ENCODE results near the gene TCEA2. TPM values are rescaled to one million over a fixed set of nuclear protein-coding genes. Genes with fewer than 3 reads are reported as not detected.

Gene TCEA2
- polyA plus RNA-seq, 6 donors from 2014 or later = 30.2 to 51.5 (median 41.4) TPM

GRCh38 chr20:64106981-64107735, 44.2 kb downstream of the TCEA2 start, which contains the start of gene NPBWR2:
TSS of gene NPBWR2 (minus strand) at chr20:64107565. CDS start at chr20:64106831, 734 bp downstream.
- Mint-ChIP-seq H3K4me3 (peak within 1 kb of the TSS; percentile 13 to 89 (median 70)), H3K4me1 (peaks cover 30 to 35% (median 35%) of the 10 kb centered on the region in 3 donors), H3K27me3 (peaks cover 0 to 12% (median 8%) of the 10 kb centered on the region in 3 donors), H3K27ac (peak within 1 kb of the TSS; percentile 60 to 94 (median 84)), H3K36me3 (no peaks in the 10 kb centered on the region), H3K9me3 (peaks cover 0 to 1% (median 0%) of the 10 kb centered on the region in 7 donors)
- DNase-seq (peak; percentile 33), ATAC-seq (ENCODE audit: low read depth in 2 of 2) (peak; percentile 69 to 74)

DNA sequence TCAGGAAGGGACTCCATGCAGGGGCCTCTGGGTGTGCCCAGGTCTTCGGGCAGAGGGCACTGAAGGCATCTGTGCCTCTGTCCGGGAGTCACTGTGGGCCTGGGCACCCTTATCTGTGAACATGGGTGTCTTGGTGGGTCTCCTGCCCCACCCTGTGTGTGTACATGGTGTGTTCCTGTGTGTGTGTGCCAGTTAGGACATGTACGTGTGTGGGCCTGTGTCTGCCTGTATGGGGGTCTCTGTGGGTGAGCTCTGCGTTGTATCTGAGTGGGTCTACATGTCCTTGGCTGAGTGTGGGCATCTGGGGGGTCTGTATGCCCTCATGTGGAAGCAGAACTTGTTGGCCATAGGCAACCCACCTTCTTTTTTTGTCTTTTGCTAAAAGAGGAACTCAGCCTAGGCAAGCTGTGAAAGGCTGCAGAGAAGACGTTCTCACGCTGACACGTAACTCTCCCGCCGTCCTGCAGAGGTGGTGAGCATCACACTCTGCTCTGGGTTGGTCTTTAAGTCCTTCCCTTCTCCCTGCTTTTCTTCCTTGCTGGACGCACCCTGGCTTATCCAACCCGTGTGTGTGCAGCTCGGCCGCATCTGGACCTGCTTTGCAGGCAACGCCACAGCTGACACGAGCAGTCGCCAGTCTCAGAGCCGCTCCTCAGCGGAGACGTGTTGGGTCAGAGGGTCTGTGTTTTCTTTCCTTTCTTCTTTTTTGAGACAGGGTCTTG, 44.9 kb downstream of the TCEA2 start:
- H3K9me3 Mint-ChIP-seq = peaks cover 0 to 1% (median 0%) of the 10 kb centered on the region in 7 donors
- DNase-seq = peak; percentile 46
- peaks cover 0 to 12% (median 8%) of the 10 kb centered on the region in 3 donors for H3K27me3 Mint-ChIP-seq
- peak overlapping the region; percentile 13 to 89 (median 70) for H3K4me3 Mint-ChIP-seq
- H3K36me3 Mint-ChIP-seq = no peaks in the 10 kb centered on the region
- ATAC-seq (ENCODE audit: low read depth in 2 of 2) = peak; percentile 83 to 86
- H3K27ac Mint-ChIP-seq = peak overlapping the region; percentile 60 to 94 (median 84)
- peaks cover 30 to 37% (median 34%) of the 10 kb centered on the region in 3 donors for H3K4me1 Mint-ChIP-seq

DNA sequence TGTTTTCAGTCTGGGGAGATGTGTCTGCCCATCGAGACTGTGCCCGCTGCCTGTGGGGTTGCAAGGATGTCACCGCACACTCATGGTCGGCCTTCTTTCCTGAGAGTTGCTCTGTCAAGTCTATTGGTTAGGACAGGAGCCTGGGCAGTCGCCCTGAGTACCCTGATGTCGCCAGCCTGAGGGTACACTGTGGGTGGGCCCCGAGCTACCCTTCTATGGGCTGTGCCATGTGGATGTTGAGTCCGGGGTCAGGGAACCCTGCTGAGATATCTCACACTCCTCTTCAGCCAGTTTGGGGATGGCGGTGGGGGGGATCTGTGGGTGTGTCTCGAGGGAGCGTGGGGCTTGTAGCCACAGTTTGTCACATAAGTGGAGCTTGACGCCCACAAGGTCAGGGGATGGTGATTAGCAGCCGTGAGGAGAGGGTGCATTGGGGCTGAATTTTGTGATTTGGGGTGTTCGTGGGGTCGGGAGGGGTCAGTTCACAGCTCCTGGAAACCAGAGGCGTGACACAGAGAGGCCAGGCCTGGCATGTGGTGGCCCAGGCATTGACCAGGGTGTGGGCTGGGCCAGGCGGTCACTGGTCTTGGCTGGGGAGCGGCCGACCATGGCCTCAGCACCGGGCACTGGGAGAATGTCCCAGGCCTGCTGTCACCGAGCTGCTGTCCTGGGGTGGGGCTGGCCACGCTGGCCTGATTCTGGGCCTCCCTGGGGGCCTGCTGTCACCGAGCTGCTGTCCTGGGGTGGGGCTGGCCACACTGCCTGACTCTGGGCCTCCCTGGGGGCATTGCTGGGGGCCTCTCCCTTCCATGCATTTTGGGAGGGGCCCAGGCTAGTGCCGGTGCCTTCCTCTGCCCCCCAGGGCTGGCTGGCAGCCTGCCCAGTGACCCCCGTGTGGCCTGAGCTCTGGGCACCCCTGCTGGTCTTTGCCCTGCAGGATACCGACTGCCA, 46.0 kb downstream of the TCEA2 start:
- Mint-ChIP-seq H3K4me1 (peaks cover 29 to 38% (median 29%) of the 10 kb centered on the region in 3 donors), H3K36me3 (no peaks in the 10 kb centered on the region), H3K4me3 (peak overlapping the region in 5 of 8 donors; percentile 8 to 85 (median 70)), H3K27ac (peak overlapping the region in 2 of 6 donors; percentile 80 to 84), H3K9me3 (no peaks in the 10 kb centered on the region), H3K27me3 (peaks cover 0 to 4% (median under 1%) of the 10 kb centered on the region in 3 donors)
- ATAC-seq (ENCODE audit: low read depth in 2 of 2) (no peak), DNase-seq (no peak)

GRCh38 chr20:64109831-64110391, 46.9 kb downstream of the TCEA2 start:
- DNase-seq (no peak), ATAC-seq (ENCODE audit: low read depth in 2 of 2) (no peak)
- H3K27ac Mint-ChIP-seq = no peak overlapping the region
- no peaks in the 10 kb centered on the region for H3K9me3 Mint-ChIP-seq
- no peak overlapping the region for H3K4me3 Mint-ChIP-seq
- no peaks in the 10 kb centered on the region for H3K36me3 Mint-ChIP-seq
- H3K27me3 Mint-ChIP-seq = no peaks in the 10 kb centered on the region
- H3K4me1 Mint-ChIP-seq = peaks cover 29 to 38% (median 29%) of the 10 kb centered on the region in 3 donors

DNA sequence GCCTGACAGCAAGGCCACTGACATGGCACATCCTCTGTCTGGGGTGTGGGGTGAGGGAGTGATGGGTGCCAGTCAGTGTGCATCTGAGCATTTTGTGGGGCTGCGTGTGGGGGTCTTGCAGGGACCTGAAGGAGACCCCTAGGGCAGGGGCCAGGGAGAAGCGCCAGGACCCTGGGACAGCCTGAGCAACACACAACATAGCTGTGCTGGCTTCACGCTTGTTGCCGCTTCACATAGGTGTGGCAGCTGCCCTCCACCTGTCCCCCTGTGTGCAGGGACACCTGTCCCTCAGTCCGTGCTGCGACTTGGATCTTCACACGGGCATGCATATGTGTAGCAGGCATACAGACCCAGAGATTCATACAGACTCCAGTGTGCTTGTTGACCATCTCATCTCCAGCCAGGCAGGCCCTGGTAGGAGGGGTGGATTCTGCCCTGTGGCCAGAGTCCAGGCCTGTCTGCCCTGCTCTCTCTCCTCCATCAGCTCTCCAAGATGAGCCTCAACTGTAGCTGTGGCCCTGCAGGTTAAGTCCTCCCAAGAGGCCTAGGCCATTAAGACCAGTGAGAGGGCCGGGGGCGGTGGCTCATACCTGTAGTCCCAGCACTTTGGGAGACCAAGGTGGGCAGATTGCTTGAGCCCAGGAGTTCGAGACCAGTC, 47.5 kb downstream of the TCEA2 start:
- DNase-seq (no peak), ATAC-seq (ENCODE audit: low read depth in 2 of 2) (no peak)
- Mint-ChIP-seq H3K36me3 (no peaks in the 10 kb centered on the region), H3K4me3 (peak overlapping the region in 1 of 8 donors; percentile 50), H3K4me1 (peaks cover 29 to 38% (median 29%) of the 10 kb centered on the region in 3 donors), H3K27ac (no peak overlapping the region), H3K27me3 (no peaks in the 10 kb centered on the region), H3K9me3 (no peaks in the 10 kb centered on the region)

DNA sequence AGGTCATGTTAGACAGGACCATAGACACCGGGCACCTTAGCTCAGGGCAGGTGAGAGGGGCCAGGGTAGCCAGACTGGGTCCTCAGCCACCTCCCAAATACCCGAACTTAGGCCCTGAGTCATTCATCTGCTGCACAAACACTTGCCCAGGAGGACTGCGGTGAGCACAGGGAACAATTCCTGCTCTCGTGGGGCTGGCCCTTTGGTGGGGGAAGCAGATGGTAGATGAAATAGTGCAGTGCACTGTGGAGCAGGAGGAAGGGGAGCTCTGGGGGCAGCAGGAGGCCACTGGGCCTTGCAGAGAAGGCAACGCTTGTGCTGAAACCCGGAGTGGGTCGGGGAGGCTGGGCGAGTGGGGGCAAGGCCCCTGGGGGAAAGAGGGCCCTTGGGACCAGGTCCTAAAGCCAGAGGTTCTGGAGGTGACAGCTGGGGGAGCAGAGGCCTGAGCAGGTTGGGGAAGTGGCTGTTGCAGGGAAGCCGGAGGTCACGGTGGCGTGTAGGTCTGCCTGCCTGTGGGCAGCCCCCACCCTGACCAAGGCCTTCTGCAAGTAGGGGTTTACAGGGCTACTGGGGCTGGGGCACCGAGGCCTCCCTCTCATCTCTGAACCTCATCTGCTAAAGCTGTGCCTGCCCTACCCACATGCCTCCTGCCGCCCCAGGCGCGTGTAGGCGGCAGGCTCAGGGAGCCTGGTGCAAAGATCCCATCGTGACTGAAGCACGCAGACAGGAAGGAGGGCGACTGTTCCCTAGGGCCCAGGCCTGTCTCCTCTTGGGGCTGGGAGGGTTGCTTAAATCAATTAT, 49.0 kb downstream of the TCEA2 start:
- Mint-ChIP-seq H3K27me3 (no peaks in the 10 kb centered on the region), H3K36me3 (no peaks in the 10 kb centered on the region), H3K4me3 (no peak overlapping the region), H3K9me3 (no peaks in the 10 kb centered on the region), H3K4me1 (peaks cover 18 to 32% (median 24%) of the 10 kb centered on the region in 3 donors), H3K27ac (no peak overlapping the region)
- DNase-seq (no peak), ATAC-seq (ENCODE audit: low read depth in 2 of 2) (no peak)

DNA sequence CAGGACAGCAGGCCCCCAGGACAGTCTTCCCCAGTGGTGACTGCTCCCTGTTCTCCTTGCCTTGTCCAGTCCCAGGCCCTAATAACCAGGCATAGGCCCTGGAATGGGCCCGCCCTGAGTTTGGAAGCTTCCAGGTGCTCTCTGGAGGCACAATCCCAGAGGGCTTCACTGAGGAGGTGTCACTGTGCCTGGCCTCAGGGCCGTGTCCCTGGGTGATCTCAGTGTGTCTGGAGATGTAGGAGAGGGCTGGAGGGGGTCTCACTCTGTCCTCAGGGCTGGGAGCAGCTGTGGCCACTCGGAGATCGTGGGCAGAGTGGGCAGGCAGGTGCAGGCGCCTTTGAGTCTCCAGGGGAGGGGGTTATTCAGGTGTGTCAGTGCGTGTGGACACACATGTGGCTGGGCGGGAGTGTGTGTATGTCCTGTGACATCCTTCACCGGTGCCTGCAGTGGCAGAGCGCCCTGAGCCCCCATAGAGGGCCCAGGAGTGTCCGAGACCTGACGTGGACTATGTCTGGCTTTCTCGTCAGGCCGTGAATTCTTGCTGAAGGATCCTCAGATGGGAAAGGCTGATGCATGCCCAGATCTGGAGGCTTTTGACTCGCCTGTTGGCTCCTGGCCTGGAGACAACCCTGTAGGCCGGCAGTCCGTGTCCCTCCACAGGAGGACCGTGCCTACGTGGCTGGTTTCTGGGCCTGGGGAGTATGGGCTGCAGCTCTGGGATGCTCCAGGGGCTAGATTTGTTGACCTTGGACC, 49.9 kb downstream of the TCEA2 start:
- no peak for ATAC-seq (ENCODE audit: low read depth in 2 of 2)
- Mint-ChIP-seq H3K4me3 (no peak overlapping the region), H3K27ac (no peak overlapping the region), H3K4me1 (peaks cover 14 to 26% (median 17%) of the 10 kb centered on the region in 3 donors), H3K9me3 (no peaks in the 10 kb centered on the region), H3K27me3 (no peaks in the 10 kb centered on the region), H3K36me3 (no peaks in the 10 kb centered on the region)
- no peak for DNase-seq

- no peaks in the 10 kb centered on the region for H3K9me3 Mint-ChIP-seq
- no peak for ATAC-seq (ENCODE audit: low read depth in 2 of 2)
- H3K27ac Mint-ChIP-seq = peak overlapping the region in 1 of 6 donors; percentile 25
- no peaks in the 10 kb centered on the region for H3K36me3 Mint-ChIP-seq
- H3K4me3 Mint-ChIP-seq = no peak overlapping the region
- H3K27me3 Mint-ChIP-seq = no peaks in the 10 kb centered on the region
- peaks cover 9 to 20% (median 11%) of the 10 kb centered on the region in 3 donors for H3K4me1 Mint-ChIP-seq
- no peak for DNase-seq
Measured at GRCh38 chr20:64113444-64113775, 50.4 kb downstream of the TCEA2 start.

DNA sequence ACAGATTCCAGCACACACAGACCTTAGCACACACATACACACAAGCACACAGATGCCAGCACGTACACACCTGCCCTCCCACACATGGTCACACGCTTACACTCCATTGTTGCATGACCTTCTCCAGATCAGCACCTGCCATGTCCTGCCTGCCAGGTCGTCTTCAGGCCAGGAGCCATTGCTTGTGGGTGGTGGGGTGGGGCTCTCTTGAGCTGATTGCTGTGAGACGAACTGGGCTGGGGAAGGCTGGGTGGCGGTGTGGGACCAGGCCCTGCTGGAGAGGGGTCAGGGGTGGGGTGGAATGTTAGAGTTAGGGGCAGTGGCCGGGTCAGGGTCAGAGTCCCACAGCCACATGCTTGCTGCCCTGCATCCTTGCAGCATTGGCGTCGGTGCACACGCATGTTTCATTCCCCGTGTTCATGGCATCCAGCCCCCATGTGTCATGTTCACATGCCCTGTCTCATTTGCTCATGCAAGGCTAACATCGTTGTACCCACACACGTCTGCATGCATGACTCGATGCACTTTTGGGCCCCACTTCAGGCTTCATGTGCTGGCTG, 50.9 kb downstream of the TCEA2 start:
- peaks cover 7 to 16% (median 8%) of the 10 kb centered on the region in 3 donors for H3K4me1 Mint-ChIP-seq
- no peak overlapping the region for H3K4me3 Mint-ChIP-seq
- DNase-seq (no peak), ATAC-seq (ENCODE audit: low read depth in 2 of 2) (no peak)
- peak overlapping the region in 1 of 6 donors; percentile 25 for H3K27ac Mint-ChIP-seq
- no peaks in the 10 kb centered on the region for H3K27me3 Mint-ChIP-seq
- H3K9me3 Mint-ChIP-seq = no peaks in the 10 kb centered on the region
- no peaks in the 10 kb centered on the region for H3K36me3 Mint-ChIP-seq

- H3K4me1 Mint-ChIP-seq = peaks cover 4 to 15% (median 8%) of the 10 kb centered on the region in 3 donors
- H3K36me3 Mint-ChIP-seq = no peaks in the 10 kb centered on the region
- H3K4me3 Mint-ChIP-seq = peak overlapping the region in 1 of 8 donors; percentile 9
- DNase-seq (no peak), ATAC-seq (ENCODE audit: low read depth in 2 of 2) (no peak)
- no peaks in the 10 kb centered on the region for H3K27me3 Mint-ChIP-seq
- H3K9me3 Mint-ChIP-seq = no peaks in the 10 kb centered on the region
- H3K27ac Mint-ChIP-seq = no peak overlapping the region
Measured at GRCh38 chr20:64114356-64114971, 51.5 kb downstream of the TCEA2 start.

All from naive B cell (primary cell).